Measurements from ENCODE around the gene VWF.

The VWF gene

DNA sequence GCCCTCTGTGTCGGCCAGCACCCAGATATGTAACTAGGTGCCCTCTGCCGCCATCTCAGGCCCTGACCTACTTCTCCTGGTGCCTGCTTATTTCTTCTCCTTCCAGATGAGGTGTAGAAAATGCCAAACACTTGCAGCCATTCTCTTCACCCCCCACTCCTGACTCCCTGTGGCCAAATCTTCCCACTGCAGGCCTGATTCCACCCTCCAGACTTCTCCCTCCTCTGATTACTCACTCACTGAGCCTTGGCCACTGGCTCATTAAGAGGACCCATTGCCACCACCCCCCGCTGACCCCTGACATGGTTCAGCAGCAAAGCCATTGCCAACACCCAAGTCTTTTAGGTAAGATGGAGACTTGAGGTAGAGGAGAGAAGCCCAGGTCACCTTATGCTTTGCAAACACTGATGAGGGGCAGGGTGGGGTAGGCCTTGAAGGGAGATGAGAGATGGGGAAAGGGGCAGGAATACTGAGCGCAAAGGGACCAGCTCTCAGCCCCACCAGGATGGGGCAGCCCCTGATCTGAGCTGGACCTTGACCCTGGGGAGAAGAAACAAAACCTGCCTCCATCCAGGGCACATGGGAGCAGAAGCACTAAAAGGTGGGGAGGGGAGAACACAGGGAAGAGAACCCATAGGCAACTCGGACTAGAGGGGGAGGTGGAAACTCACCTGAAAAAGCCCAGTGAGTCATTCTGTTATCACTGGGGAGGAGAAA, 154.3 kb downstream of the VWF start:
- TF ChIP-seq, protein P1, sequence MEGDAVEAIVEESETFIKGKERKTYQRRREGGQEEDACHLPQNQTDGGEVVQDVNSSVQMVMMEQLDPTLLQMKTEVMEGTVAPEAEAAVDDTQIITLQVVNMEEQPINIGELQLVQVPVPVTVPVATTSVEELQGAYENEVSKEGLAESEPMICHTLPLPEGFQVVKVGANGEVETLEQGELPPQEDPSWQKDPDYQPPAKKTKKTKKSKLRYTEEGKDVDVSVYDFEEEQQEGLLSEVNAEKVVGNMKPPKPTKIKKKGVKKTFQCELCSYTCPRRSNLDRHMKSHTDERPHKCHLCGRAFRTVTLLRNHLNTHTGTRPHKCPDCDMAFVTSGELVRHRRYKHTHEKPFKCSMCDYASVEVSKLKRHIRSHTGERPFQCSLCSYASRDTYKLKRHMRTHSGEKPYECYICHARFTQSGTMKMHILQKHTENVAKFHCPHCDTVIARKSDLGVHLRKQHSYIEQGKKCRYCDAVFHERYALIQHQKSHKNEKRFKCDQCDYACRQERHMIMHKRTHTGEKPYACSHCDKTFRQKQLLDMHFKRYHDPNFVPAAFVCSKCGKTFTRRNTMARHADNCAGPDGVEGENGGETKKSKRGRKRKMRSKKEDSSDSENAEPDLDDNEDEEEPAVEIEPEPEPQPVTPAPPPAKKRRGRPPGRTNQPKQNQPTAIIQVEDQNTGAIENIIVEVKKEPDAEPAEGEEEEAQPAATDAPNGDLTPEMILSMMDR (IDR thresholded peaks at IDR 0.05) = no peak

DNA sequence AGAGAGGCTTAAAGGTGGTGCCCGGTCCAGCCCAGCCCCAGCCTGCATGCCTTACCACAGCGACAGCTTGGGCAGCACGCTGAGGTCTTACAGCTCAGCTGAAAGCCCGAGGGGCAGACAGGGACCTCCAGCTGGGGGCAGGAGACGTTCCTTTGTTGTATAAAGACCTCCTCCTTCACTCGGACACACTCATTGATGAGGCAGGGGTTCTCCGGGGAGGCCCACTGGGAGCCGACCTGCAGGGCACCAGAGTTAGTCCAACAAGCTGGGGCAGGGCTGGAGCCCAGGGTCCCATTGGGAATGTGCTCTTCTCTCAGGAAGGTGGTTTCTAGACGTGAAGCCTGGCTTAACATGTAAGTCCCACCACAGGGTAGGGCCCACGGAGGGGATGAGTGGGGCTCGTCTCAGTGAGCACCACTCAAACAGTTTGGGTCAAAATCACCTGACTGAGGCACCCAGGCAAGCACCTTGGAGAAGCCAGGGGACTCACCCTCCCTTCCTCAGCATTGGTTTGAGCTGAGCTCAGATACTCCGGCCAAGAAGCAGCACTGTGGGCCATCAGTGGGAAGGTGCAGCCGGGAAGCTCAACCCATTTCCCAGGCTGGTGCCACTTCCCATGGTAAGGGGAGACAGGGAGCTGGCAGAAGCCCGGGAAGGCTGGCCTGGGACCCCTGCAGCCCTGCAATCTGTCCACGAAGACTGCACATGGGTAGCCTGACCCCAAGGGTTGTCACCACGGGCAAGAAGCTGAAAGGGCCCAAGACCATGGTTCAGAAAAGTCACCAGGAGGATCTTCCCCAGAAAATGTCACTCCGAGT, 155.1 kb downstream of the VWF start:
- TF ChIP-seq, protein P1 (IDR thresholded peaks at IDR 0.05) = no peak

DNA sequence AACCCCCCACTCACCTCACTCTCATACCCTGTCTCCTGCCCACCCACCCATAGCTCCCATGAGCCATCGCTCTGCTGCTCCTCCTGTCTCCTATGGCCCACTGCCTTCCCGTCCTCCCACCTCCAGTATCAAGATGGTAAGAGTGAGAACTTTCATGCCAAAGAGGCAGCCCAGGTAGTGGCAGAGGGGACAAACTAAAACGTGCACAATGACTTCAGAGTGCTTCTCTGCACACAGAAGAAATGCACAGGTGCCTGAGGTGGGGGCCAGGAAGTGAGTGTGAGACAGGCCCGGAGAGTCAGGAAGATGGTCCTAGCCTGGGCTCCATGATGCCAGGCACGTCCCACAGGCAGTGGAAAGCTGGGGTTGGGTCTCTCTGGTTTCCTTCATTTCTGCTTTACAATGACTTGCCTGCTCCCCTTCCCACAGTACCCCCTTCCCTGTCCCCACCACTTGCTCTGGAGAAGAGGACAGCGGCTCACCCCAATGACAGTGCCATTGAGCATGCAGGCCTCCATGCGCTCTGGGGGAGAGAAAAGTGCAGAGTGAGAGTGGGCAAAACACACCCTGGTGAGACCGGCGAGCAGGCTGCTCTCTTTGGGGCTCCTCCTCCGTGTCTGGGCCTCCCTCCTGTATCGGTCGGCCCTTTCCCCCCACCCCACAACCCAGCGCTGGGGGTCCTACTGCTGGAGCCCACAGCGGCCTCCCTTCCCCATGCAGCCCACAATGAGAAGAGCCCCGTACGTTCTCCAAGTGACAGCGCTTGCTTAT, 156.6 kb downstream of the VWF start:
- TF ChIP-seq, protein P1 (IDR thresholded peaks at IDR 0.05) = no peak

DNA sequence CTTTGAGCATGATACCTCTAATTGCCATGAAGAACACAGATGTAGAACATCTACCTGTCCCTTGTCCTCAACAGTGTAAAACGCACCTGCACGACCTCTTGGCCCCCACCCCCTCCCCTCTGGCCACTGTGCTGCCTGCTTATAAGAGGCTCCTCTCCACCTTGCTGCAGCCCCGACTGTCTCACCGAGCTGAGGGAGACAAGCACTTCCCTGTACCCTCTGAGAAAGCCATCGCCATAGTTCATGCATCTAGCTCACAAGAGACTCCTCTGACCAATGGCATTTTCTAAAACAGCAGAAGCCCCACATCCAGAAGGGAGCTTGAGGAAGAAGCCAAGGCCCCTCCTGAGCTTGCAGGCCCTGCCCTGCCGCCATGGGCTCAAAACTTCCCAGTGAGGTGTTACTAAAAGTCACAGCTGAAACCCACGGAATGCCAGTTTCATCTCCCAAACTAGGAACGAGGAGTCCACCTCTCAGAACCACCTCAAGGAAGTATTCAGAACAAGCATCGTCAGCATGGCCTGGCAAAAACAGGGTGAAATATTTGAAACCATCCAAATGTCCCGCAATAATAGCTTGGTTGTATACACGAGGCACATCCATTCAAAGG, 157.9 kb downstream of the VWF start:
- TF ChIP-seq, protein P1 (IDR thresholded peaks at IDR 0.05) = no peak

DNA sequence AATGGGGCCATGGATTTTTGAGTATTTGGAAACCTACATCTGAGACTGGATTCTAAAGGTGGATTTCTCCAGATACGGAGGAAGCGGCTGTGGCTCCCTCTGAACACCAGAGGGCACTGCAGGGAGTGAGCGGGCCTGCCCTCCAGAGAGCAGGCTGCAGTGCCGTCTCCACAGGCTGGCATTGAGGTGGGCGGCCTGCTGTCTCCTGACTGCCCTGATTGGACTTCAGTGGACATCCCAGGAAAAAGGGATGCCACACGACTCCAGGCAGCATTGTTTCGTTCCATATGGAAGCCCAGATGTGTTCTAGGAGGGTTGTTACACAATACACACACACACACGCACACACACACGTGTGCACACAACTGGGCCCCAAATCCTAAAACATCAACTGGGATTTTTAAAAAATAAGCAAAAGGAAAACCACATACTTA, 158.5 kb downstream of the VWF start:
- TF ChIP-seq, protein P1 (IDR thresholded peaks at IDR 0.05) = peak; percentile 96

DNA sequence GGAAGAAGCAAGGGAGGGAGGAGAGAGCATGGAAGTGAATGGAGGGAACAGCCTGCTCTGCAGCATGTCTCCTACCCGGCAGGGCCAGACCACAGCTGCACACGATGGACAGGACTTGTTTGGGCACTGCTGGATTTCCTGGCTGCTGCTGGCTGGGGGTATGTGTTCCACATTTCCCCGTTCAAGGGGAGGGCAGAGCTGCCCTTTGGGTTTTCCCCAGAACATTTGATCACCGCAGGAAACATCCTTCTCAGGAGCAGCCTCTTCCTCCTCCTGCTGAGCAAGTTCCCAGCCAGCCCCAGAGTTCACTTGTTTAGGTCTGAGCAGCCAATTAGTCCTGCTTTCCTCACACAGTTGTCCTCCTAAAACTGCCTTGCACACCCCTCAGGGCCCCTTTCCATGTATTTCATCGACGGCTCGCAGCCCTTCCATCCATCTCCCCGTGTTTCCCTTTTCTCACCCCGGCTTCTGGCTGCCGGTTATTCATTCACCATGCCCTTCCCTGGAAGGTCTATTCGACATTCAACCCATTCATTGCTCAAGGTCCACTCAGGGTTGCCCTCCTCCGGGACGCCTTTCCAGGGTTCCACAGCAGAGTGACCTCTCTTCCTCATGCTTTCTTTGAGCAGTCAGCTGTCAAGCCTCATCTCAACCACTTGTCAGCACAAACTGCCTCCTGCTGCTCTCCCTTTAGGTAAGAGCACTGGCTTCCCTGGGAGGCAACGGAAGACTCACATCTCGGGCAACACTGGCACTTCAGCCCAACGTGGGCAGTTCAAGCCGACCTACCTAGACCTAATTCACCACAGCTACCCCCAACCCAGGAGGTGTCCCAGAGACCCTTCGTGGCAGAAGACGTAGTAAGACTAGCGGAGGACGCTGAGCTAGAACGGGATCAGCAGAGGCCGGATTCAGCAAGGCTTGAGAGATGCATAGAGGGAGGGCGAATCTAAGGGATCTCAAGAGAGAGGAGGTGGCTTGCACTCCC, 159.3 kb downstream of the VWF start:
- TF ChIP-seq, protein P1 (IDR thresholded peaks at IDR 0.05) = no peak

Data from LNCAP (cell line).